ENCODE data around the gene ZNF692. TPM values are rescaled to one million over a fixed set of nuclear protein-coding genes. Genes with fewer than 3 reads are reported as not detected.

Gene ZNF692
- total RNA-seq, 1 experiment from 2014 or later, result 15.0 TPM

GRCh38 chr1:248825573-248825908 lies 33.3 kb downstream of the ZNF692 start:
- DNase-seq (ENCODE audit: low spot score), result no peak

GRCh38 chr1:248825136-248825535 lies 33.7 kb downstream of the ZNF692 start:
- no peak for DNase-seq (ENCODE audit: low spot score)

- DNase-seq (ENCODE audit: low spot score), result no peak
Measured at GRCh38 chr1:248824701-248825100, 34.2 kb downstream of the ZNF692 start.

- no peak for DNase-seq (ENCODE audit: low spot score)
Measured at GRCh38 chr1:248824301-248824700, 34.6 kb downstream of the ZNF692 start.

- peak; percentile 84 for DNase-seq (ENCODE audit: low spot score)
Measured at GRCh38 chr1:248823517-248824001, 35.3 kb downstream of the ZNF692 start.

GRCh38 chr1:248822148-248823032 lies 36.5 kb downstream of the ZNF692 start:
- DNase-seq (ENCODE audit: low spot score), result no peak

- no peak for DNase-seq (ENCODE audit: low spot score)
Measured at GRCh38 chr1:248821641-248822040, 37.2 kb downstream of the ZNF692 start.

GRCh38 chr1:248821101-248821500 lies 37.8 kb downstream of the ZNF692 start:
- DNase-seq (ENCODE audit: low spot score), result peak; percentile 96

- no peak for DNase-seq (ENCODE audit: low spot score)
Measured at GRCh38 chr1:248820041-248820585, 38.8 kb downstream of the ZNF692 start.

GRCh38 chr1:248818505-248819374 lies 40.1 kb downstream of the ZNF692 start:
- no peak for DNase-seq (ENCODE audit: low spot score)

GRCh38 chr1:248817065-248817464 lies 41.8 kb downstream of the ZNF692 start:
- DNase-seq (ENCODE audit: low spot score), result no peak

GRCh38 chr1:248816042-248816851 lies 42.6 kb downstream of the ZNF692 start:
- DNase-seq (ENCODE audit: low spot score), result no peak

GRCh38 chr1:248815407-248816034 lies 43.4 kb downstream of the ZNF692 start:
- no peak for DNase-seq (ENCODE audit: low spot score)

GRCh38 chr1:248814351-248814750 lies 44.5 kb downstream of the ZNF692 start:
- no peak for DNase-seq (ENCODE audit: low spot score)

- no peak for DNase-seq (ENCODE audit: low spot score)
Measured at GRCh38 chr1:248813546-248813945, 45.3 kb downstream of the ZNF692 start.

- no peak for DNase-seq (ENCODE audit: low spot score)
Measured at GRCh38 chr1:248812736-248813425, 46.0 kb downstream of the ZNF692 start.

GRCh38 chr1:248811514-248812490 lies 47.1 kb downstream of the ZNF692 start:
- DNase-seq (ENCODE audit: low spot score), result no peak

GRCh38 chr1:248810727-248811513 lies 48.0 kb downstream of the ZNF692 start:
- peak; percentile 77 for DNase-seq (ENCODE audit: low spot score)
